ENCODE data around the gene USP34. TPM values are rescaled to one million over a fixed set of nuclear protein-coding genes. Genes with fewer than 3 reads are reported as not detected.

Gene USP34
- total RNA-seq, 1 experiment from 2014 or later, result 89.4 TPM

- no peak overlapping the region for H3K27ac Mint-ChIP-seq (ENCODE audit: unreplicated experiment)
- BruUV-seq (replicated peaks), result no TSS peak
Observed at GRCh38 chr2:61343141-61343540, 127.7 kb downstream of the USP34 start.

GRCh38 chr2:61340242-61340641, 130.6 kb downstream of the USP34 start:
- no TSS peak for BruUV-seq (replicated peaks)

More at GRCh38 chr2:61343141-61343540, 127.7 kb downstream of the USP34 start:
- CTCF ChIA-PET, result no interaction called here
- H3K36me3 Mint-ChIP-seq (ENCODE audit: insufficient read depth, unreplicated experiment), result peaks cover 30% of the 10 kb centered on the region
- no peaks in the 10 kb centered on the region for H3K4me1 Mint-ChIP-seq (ENCODE audit: low read depth, unreplicated experiment)
- no peak overlapping the region for H3K4me3 Mint-ChIP-seq (ENCODE audit: low read depth, unreplicated experiment)
- H3K27me3 Mint-ChIP-seq (ENCODE audit: unreplicated experiment), result no peaks in the 10 kb centered on the region
- TF ChIP-seq CTCF (IDR thresholded peaks at IDR 0.05; ENCODE audit: unreplicated experiment), result no peak
- DNase-seq, result no peak
- H3K9me3 Mint-ChIP-seq (ENCODE audit: low read depth, unreplicated experiment), result no peaks in the 10 kb centered on the region
- intact Hi-C loops (cut with micrococcal nuclease; ENCODE audit: unreplicated experiment), result no loop called here

GRCh38 chr2:61338447-61338846, 132.4 kb downstream of the USP34 start:
- intact Hi-C loops (cut with micrococcal nuclease; ENCODE audit: unreplicated experiment), result no loop called here
- no peak for DNase-seq
- no peaks in the 10 kb centered on the region for H3K4me1 Mint-ChIP-seq (ENCODE audit: low read depth, unreplicated experiment)
- BruUV-seq (replicated peaks), result no TSS peak
- no peak overlapping the region for H3K4me3 Mint-ChIP-seq (ENCODE audit: low read depth, unreplicated experiment)
- TF ChIP-seq CTCF (IDR thresholded peaks at IDR 0.05; ENCODE audit: unreplicated experiment), result no peak
- peaks cover 23% of the 10 kb centered on the region for H3K36me3 Mint-ChIP-seq (ENCODE audit: insufficient read depth, unreplicated experiment)
- CTCF ChIA-PET, result no interaction called here
- no peak overlapping the region for H3K27ac Mint-ChIP-seq (ENCODE audit: unreplicated experiment)
- H3K9me3 Mint-ChIP-seq (ENCODE audit: low read depth, unreplicated experiment), result no peaks in the 10 kb centered on the region
- no peaks in the 10 kb centered on the region for H3K27me3 Mint-ChIP-seq (ENCODE audit: unreplicated experiment)

More at GRCh38 chr2:61340242-61340641, 130.6 kb downstream of the USP34 start:
- no peak for DNase-seq
- no peaks in the 10 kb centered on the region for H3K27me3 Mint-ChIP-seq (ENCODE audit: unreplicated experiment)
- TF ChIP-seq CTCF (IDR thresholded peaks at IDR 0.05; ENCODE audit: unreplicated experiment), result no peak
- no peak overlapping the region for H3K4me3 Mint-ChIP-seq (ENCODE audit: low read depth, unreplicated experiment)
- peaks cover 26% of the 10 kb centered on the region for H3K36me3 Mint-ChIP-seq (ENCODE audit: insufficient read depth, unreplicated experiment)
- CTCF ChIA-PET, result no interaction called here
- no peaks in the 10 kb centered on the region for H3K4me1 Mint-ChIP-seq (ENCODE audit: low read depth, unreplicated experiment)
- no peak overlapping the region for H3K27ac Mint-ChIP-seq (ENCODE audit: unreplicated experiment)
- no peaks in the 10 kb centered on the region for H3K9me3 Mint-ChIP-seq (ENCODE audit: low read depth, unreplicated experiment)
- intact Hi-C loops (cut with micrococcal nuclease; ENCODE audit: unreplicated experiment), result no loop called here

GRCh38 chr2:61335187-61335586, 135.7 kb downstream of the USP34 start:
- no peak for DNase-seq
- no peak overlapping the region for H3K4me3 Mint-ChIP-seq (ENCODE audit: low read depth, unreplicated experiment)
- no TSS peak for BruUV-seq (replicated peaks)
- H3K36me3 Mint-ChIP-seq (ENCODE audit: insufficient read depth, unreplicated experiment), result peaks cover 11% of the 10 kb centered on the region
- no peaks in the 10 kb centered on the region for H3K9me3 Mint-ChIP-seq (ENCODE audit: low read depth, unreplicated experiment)
- H3K4me1 Mint-ChIP-seq (ENCODE audit: low read depth, unreplicated experiment), result no peaks in the 10 kb centered on the region
- CTCF ChIA-PET, result no interaction called here
- intact Hi-C loops (cut with micrococcal nuclease; ENCODE audit: unreplicated experiment), result no loop called here
- no peaks in the 10 kb centered on the region for H3K27me3 Mint-ChIP-seq (ENCODE audit: unreplicated experiment)
- TF ChIP-seq CTCF (IDR thresholded peaks at IDR 0.05; ENCODE audit: unreplicated experiment), result no peak
- no peak overlapping the region for H3K27ac Mint-ChIP-seq (ENCODE audit: unreplicated experiment)
